ENCODE measurements around the gene ZNF493. TPM values are rescaled to one million over a fixed set of nuclear protein-coding genes. Genes with fewer than 3 reads are reported as not detected.

Gene ZNF493
- total and polyA plus RNA-seq, 2 donors (not counting 3 experiments of a cell fraction or from before 2014, with no cell fraction given) = 2.4 to 8.0 TPM

DNA sequence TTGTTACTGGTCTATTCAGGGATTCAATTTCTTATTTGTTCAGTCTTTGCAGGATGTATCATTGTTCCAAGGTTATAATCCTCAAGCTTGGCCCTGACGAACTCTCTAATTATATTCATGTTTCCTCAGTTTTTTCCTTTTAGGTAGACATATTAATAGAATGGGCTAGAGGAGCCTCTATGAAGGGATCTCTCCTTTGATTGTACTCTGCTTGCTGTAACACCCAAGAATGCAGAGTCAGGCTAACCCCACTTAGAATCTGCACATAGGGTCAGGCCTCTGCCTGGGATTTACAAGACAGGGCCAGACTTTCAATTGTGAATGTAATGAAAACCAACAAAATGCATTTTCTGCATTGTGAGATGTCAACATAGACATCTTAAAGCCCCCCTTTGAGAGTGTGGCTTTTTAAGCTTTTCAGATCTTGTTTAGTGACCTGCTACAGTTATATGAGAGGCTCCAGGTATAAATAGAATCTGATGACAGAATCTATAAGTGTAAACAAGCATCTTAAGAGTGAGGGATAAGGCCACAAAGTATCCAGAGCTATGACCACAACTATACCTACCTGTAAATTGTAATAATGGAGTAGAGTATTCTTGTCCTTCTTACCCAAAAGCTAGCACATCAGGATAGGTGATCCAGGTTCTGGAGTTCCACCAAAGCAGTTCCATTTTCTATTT, 5.5 kb downstream of the ZNF493 start:
- POLR2A ChIA-PET = no interaction called here
- FAIRE-seq = no peak

DNA sequence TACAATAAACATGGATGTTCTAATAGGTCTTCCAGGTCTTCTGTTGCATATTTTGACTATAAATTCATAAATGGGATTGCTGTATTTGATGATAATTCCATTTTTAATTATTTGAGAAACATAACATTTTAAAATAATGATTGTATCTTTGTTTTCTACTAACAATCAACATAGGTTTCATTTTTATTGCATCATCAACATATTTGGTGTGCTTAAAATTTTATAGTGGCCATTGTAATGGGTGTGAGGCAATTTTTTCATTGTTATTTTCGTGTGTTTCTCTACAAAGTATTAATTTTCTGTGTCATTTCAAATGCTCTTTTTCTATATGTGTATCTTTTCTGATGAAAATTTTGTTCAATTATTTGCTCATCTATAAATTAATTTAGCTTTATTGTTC, 13.2 kb downstream of the ZNF493 start:
- no peak overlapping the region for H2AFZ ChIP-seq (ENCODE audit: low read depth, low read length)
- no peak overlapping the region for H3K4me3 ChIP-seq (replicated peaks in 1 of 3; ENCODE audit: insufficient read depth in 1 of 3, low read depth in 1 of 3, low read length in 3 of 3)
- ChIA-PET POLR2A (no interaction called here), CTCF (no interaction called here)
- no peaks in the 10 kb centered on the region for H3K9me1 ChIP-seq (replicated peaks; ENCODE audit: control insufficient read depth, extremely low read depth, insufficient read depth, low read length)
- no peaks in the 10 kb centered on the region for H3K4me1 ChIP-seq (ENCODE audit: control insufficient read depth, extremely low read depth, insufficient read depth, low read length)
- DNase-seq (ENCODE audit: low read depth, low spot score) = no peak
- H3K9me3 ChIP-seq (replicated peaks; ENCODE audit: control insufficient read depth, insufficient read depth, low read length) = no peaks in the 10 kb centered on the region
- dilution Hi-C loops (cut with MboI; ENCODE audit: extremely low pct_ligation_motif_present, low sequenced_read_pairs) = no loop called here
- H3K27ac ChIP-seq (ENCODE audit: insufficient read depth, low read depth, low read length) = no peak overlapping the region
- H3K4me2 ChIP-seq (ENCODE audit: insufficient read depth, low read length) = no peak overlapping the region
- FAIRE-seq = no peak
- H3K36me3 ChIP-seq (ENCODE audit: control insufficient read depth in 2 of 2, extremely low read depth in 1 of 2, insufficient read depth in 2 of 2, low read length in 2 of 2) = no peaks in the 10 kb centered on the region
- no peak for TF ChIP-seq POLR2A (IDR thresholded peaks at IDR 0.05; ENCODE audit: low read depth, low read length)
- no peak for TF ChIP-seq FOS (IDR thresholded peaks at IDR 0.05; ENCODE audit: borderline replicate concordance, insufficient read depth, low read length)
- TF ChIP-seq, protein P1, sequence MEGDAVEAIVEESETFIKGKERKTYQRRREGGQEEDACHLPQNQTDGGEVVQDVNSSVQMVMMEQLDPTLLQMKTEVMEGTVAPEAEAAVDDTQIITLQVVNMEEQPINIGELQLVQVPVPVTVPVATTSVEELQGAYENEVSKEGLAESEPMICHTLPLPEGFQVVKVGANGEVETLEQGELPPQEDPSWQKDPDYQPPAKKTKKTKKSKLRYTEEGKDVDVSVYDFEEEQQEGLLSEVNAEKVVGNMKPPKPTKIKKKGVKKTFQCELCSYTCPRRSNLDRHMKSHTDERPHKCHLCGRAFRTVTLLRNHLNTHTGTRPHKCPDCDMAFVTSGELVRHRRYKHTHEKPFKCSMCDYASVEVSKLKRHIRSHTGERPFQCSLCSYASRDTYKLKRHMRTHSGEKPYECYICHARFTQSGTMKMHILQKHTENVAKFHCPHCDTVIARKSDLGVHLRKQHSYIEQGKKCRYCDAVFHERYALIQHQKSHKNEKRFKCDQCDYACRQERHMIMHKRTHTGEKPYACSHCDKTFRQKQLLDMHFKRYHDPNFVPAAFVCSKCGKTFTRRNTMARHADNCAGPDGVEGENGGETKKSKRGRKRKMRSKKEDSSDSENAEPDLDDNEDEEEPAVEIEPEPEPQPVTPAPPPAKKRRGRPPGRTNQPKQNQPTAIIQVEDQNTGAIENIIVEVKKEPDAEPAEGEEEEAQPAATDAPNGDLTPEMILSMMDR (IDR thresholded peaks at IDR 0.05; ENCODE audit: extremely low read depth in 1 of 2, insufficient read depth in 1 of 2, low read depth in 1 of 2, low read length in 2 of 2) = no peak
- TF ChIP-seq MYC (IDR thresholded peaks at IDR 0.05; ENCODE audit: low read depth, low read length) = no peak
- no peak for TF ChIP-seq POLR2AphosphoS5 (IDR thresholded peaks at IDR 0.05; ENCODE audit: insufficient read depth, low read depth, low read length)
- TF ChIP-seq JUN (IDR thresholded peaks at IDR 0.05; ENCODE audit: borderline replicate concordance, insufficient read depth, insufficient read length, low read depth) = no peak
- TF ChIP-seq EZH2 (IDR thresholded peaks at IDR 0.05; ENCODE audit: borderline replicate concordance, low read depth, low read length, severe bottlenecking) = no peak
- TF ChIP-seq GATA2 (IDR thresholded peaks at IDR 0.05; ENCODE audit: insufficient read depth, insufficient read length, low read depth, low read length) = no peak
- H3K27me3 ChIP-seq (ENCODE audit: control insufficient read depth in 2 of 2, insufficient read depth in 2 of 2, low read length in 2 of 2) = no peaks in the 10 kb centered on the region
- intact Hi-C loops (cut with micrococcal nuclease) = no loop called here
- H4K20me1 ChIP-seq (replicated peaks; ENCODE audit: control insufficient read depth, extremely low read depth, insufficient read depth, low read length) = no peaks in the 10 kb centered on the region
- no peak overlapping the region for H3K9ac ChIP-seq (replicated peaks; ENCODE audit: extremely low read depth, insufficient read depth, low read length)
- no peaks in the 10 kb centered on the region for H3K79me2 ChIP-seq (ENCODE audit: control insufficient read depth, insufficient read depth, low read length)
- no TSS peak for BruUV-seq (replicated peaks)

More for the DNA sequence above, 5.5 kb downstream of the ZNF493 start:
- no peaks in the 10 kb centered on the region for H3K9me1 ChIP-seq (replicated peaks; ENCODE audit: control insufficient read depth, extremely low read depth, insufficient read depth, low read length)
- peaks cover 0 to 2% of the 10 kb centered on the region in 2 experiments for H3K36me3 ChIP-seq (ENCODE audit: control insufficient read depth in 2 of 2, extremely low read depth in 1 of 2, insufficient read depth in 2 of 2, low read length in 2 of 2)
- no peak overlapping the region for H3K27ac ChIP-seq (ENCODE audit: insufficient read depth, low read depth, low read length)
- no peak overlapping the region for H3K4me2 ChIP-seq (ENCODE audit: insufficient read depth, low read length)
- peaks cover 2% of the 10 kb centered on the region for H3K9me3 ChIP-seq (replicated peaks; ENCODE audit: control insufficient read depth, insufficient read depth, low read length)
- dilution Hi-C loops (cut with MboI; ENCODE audit: extremely low pct_ligation_motif_present, low sequenced_read_pairs) (no loop called here), intact Hi-C loops (cut with micrococcal nuclease) (no loop called here)
- TF ChIP-seq JUN (IDR thresholded peaks at IDR 0.05; ENCODE audit: borderline replicate concordance, insufficient read depth, insufficient read length, low read depth) (no peak), POLR2AphosphoS5 (IDR thresholded peaks at IDR 0.05; ENCODE audit: insufficient read depth, low read depth, low read length) (no peak), FOS (IDR thresholded peaks at IDR 0.05; ENCODE audit: borderline replicate concordance, insufficient read depth, low read length) (no peak)
- H3K4me3 ChIP-seq (replicated peaks in 1 of 3; ENCODE audit: insufficient read depth in 1 of 3, low read depth in 1 of 3, low read length in 3 of 3) = no peak overlapping the region
- no peak overlapping the region for H3K9ac ChIP-seq (replicated peaks; ENCODE audit: extremely low read depth, insufficient read depth, low read length)
- DNase-seq (ENCODE audit: low read depth, low spot score) = no peak
- H2AFZ ChIP-seq (ENCODE audit: low read depth, low read length) = no peak overlapping the region
- no peaks in the 10 kb centered on the region for H3K79me2 ChIP-seq (ENCODE audit: control insufficient read depth, insufficient read depth, low read length)
- BruUV-seq (replicated peaks) = no TSS peak
- H3K4me1 ChIP-seq (ENCODE audit: control insufficient read depth, extremely low read depth, insufficient read depth, low read length) = peaks cover 2% of the 10 kb centered on the region
- no peaks in the 10 kb centered on the region for H4K20me1 ChIP-seq (replicated peaks; ENCODE audit: control insufficient read depth, extremely low read depth, insufficient read depth, low read length)
- H3K27me3 ChIP-seq (ENCODE audit: control insufficient read depth in 2 of 2, insufficient read depth in 2 of 2, low read length in 2 of 2) = no peaks in the 10 kb centered on the region
- CTCF ChIA-PET = no interaction called here

All from endothelial cell of umbilical vein (primary cell).